ENCODE data around the gene NKX6-2.

- TF ChIP-seq CTCF (IDR thresholded peaks at IDR 0.05) = no peak
- no peak for TF ChIP-seq POLR2A (IDR thresholded peaks at IDR 0.05)
- no peak for TF ChIP-seq EP300 (IDR thresholded peaks at IDR 0.05; ENCODE audit: low read depth)
Observed at GRCh38 chr10:132745511-132745910, 40.4 kb downstream of the NKX6-2 start.
